GF-D8 (cell line): ENCODE results near the gene MAST1.
"Not testable (repeated sequence)": the region's sequence is repeated elsewhere in the genome, so short reads cannot be mapped to it uniquely, and the experiment has no call there.

Experiments used
- DNase-seq: peaks from one replicate; lab custom pipeline; 2025; lab: John Stamatoyannopoulos, UW

The MAST1 gene

DNA sequence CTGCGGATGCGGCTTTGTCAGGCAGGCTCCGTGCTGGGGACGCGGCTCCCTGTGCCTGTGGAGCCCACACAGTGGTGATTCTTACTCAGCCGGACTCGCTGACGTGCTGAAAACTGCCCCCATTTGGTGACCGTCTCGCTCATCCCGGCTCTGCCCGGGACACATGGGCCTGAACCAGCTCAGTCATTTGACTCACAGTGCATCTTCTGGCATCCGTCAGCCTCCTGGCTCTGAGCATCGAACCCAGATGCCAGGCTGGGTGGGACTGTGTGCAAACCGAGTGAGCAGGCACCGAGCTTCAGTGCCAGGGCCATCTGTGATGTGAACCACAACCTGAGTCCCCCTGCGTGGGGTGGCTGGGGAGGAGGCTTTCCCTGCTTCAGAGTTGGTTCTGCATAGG, 58.1 kb downstream of the MAST1 start:
- DNase-seq = no peak

DNA sequence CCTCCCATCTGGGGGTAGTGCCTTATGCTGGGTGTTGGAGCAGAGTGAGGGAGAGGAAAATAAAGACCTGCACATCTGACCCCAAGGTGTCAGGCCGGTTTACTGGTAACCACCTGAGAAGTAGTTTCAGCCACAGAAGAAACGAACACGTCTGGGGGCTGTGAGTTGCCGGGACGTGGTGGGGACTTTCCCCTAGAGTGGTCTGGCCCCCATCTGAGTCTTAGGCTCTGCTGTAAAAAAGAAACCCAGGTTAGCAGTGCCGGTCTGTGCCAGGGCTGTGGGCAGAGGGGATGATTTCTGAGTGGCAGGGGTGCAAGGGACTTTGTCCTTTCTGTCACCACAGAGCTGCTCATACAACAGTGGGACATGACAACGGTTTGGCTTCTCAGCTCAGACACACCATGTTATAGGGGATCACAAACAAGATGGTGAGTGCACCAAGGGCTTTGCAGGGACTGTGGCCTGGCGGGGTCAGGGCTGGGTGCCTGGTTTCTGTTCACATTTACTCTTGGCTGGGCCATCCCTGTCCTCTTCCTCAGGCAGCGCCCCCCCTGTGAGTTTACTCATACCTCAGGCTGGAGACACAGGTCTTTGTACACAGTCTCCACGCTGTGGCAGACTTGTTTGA, 61.7 kb downstream of the MAST1 start:
- DNase-seq = no peak

DNA sequence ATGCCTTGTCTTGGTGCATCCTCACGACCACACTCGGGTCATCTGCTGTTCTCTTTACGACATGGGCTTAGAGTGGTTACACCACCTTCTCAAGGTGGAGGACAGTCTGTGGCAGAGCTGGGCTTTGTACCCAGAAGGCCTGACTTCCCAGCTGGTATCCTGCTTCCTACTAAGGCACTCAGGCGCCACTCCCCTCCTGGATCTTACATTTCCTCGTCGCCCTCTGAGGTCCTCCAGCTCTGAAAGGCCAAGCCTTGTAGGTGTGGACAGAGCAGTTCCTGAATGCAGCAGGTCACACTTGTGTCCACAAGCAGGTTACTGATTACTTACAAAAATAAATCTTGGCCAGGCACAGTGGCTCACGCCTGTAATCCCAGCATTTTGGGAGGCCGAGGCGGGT, 68.9 kb downstream of the MAST1 start:
- no peak for DNase-seq

- DNase-seq = no peak
Observed at GRCh38 chr19:12912571-12912970, 74.3 kb downstream of the MAST1 start.

DNA sequence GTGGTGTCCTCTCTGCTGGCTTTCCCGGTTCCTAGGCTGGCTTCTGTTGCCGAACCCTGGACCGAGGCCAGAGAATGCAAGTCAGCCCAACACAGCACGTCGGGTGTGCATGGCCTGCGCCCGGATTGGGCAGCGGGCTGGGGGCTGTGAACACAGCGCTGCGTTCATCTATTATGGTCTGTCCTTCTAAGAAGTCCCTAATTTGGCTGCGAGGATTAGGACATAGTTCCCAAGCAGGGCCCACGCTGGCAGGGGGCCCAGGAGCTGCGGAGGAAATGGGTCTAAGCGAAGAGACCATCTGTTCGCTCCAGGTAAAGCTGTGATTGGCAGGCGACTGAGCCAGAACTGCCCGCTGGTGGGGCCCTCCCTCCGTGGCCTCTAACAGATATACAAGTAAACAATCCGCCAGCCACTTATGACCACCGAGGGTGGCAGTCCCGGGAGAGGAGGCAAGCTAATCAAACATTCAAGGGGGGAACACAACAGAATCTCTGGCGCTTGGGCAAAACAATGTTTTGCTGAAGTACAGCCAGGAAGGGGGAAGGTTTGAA, 74.8 kb downstream of the MAST1 start:
- DNase-seq = peak; percentile 84

DNA sequence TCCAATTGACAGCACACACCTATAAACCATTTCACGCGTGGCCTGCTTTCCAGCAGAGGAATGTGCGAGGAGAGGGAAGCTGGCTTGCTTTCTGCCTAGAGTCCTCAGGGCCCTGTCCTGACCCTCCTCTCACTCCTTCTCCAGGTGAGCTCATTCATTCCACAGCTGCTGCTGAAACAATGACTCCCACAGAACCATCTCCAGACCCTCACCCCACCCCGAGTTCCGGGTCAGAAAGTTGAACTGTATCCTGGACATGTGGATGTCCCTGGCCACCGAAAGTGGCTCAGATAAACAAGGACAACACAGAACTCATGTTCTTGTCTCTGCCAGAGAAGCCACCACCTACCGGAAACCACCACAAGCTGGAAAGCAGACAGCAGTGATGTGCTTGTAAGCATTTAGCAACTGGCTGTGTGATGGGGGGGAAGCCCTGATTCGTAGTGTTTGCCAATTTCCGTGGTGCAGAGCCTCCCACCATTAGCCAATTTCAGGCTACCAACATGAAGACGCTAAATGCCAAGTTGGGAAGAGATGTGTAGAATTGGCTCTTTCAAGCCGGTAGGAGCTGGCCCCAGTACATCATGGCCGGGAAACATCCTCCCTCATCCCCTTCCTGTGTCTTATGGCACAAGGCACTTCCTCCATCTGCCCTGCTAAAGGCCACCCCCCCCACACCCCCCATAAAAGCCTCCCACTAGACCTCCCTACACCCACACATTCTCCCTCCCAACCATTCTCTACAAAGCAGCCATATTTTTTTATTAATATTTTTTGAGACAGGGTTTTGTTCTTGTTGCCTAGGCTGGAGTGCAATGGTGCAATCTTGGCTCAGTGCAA, 75.8 kb downstream of the MAST1 start:
- DNase-seq = peak; percentile 97

DNA sequence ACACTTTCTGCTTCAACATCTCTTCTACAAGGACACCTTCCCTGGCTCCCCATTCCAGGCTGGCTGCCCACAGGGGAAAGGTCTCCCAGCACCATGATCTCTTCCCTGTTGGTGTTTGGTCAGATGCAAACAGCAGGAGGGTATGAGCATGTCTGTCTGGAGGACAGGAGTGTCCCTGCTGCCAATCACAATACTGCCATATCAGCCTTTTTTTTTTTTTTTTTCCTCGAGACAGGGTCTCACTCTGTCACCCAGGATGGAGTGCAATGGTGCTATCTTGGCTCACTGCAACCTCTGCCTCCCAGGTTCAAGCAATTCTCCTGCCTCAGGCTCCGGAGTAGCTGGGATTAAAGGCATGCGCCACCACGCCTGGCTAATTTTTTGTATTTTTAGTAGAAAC, 77.5 kb downstream of the MAST1 start:
- not testable (repeated sequence) for DNase-seq

- no peak for DNase-seq
Observed at GRCh38 chr19:12918253-12918652, 79.9 kb downstream of the MAST1 start.

DNA sequence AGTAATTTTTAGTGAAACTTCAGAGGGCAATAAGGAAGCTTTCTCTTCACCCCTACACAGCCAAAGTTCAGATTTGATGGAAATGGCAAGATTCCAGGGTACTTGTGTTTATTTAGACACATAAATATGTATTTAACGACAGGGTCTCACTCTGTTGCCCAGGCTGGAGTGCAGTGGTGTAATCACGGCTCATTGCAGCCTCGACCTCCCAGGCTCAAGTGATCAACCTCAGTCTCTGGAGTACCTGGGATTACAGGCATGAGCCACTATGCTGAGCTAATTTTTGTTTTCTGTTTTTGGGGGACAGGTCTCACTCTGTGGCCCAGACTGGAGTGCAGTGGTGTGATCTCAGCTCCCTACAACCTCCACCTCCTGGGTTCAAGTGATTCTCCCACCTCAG, 82.7 kb downstream of the MAST1 start:
- no peak for DNase-seq

DNA sequence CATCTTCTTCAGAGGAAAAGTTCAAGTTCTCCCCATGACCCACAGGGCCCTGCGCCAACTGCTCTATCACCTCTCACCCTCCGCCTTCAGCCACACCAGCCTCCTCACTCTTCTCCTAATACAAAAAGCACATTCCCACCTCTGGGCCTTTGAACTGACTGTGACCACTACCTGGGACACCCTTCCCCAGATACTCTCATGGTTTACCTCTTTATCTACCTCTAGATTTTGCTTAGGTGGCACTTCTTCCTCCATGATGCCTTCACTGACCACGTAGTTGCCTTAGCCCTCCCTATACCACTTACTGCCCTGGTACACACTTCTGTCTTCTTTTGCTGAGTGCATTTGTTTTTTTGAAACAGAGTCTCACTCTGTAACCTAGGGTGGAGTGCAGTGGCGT, 84.6 kb downstream of the MAST1 start:
- no peak for DNase-seq
